Gastroesophageal sphincter (tissue), 4 donors: ENCODE measurements around the gene IGFL2. TPM values are rescaled to one million over a fixed set of nuclear protein-coding genes. Genes with fewer than 3 reads are reported as not detected.
"Not testable (repeated sequence)": the region's sequence is repeated elsewhere in the genome, so short reads cannot be mapped to it uniquely, and the experiment has no call there.

Experiments used
- ATAC-seq: fragments of 150-250 bp; one replicate; pipeline ENCODE4 v1.9.1; 2016; ENCODE audit warnings: mild to moderate bottlenecking, moderate library complexity
- H3K27ac ChIP-seq, 4 donors: fragments of 200-600 bp; sonication (generic) in 3 of 4; 1 replicate in 3 of 4; 2 replicates in 1 of 4; pipeline ENCODE4 v1.5.1; 2016 to 2019
- H3K27me3 ChIP-seq: fragments of 200-600 bp; sonication (generic); one replicate; pipeline ENCODE4 v1.5.1; 2019
- H3K36me3 ChIP-seq, 2 donors: fragments of 200-600 bp; sonication (generic); one replicate each; pipeline ENCODE4 v1.5.1; 2019; ENCODE audit warnings: control low read depth in 1 of 2
- H3K4me1 ChIP-seq, 3 donors: fragments of 200-600 bp; sonication (generic); 1 replicate in 2 of 3; 2 replicates in 1 of 3; pipeline ENCODE4 v1.5.1; 2016 to 2019; ENCODE audit warnings: control low read depth in 2 of 3
- H3K4me3 ChIP-seq, 2 donors: fragments of 200-600 bp; sonication (generic); one replicate each; pipeline ENCODE4 v1.5.1; 2019; ENCODE audit warnings: mild to moderate bottlenecking in 1 of 2, moderate library complexity in 1 of 2
- H3K9me3 ChIP-seq, 3 donors: fragments of 200-600 bp; sonication (generic); one replicate each; pipeline ENCODE4 v1.5.1; 2017 to 2019; ENCODE audit warnings: control low read depth in 2 of 3
- EP300 ChIP-seq: sonication (generic); formaldehyde crosslinking; IDR thresholded peaks from one replicate; pipeline ENCODE4 v1.6.1; 2017; ENCODE audit warnings: antibody characterized with exemption, mild to moderate bottlenecking
- POLR2A ChIP-seq, 2 donors: fragments of 450-650 bp; IDR thresholded peaks; one replicate each; pipeline ENCODE4 v1.6.1; 2017; ENCODE audit warnings: antibody characterized with exemption in 2 of 2, mild to moderate bottlenecking in 2 of 2, moderate library complexity in 1 of 2
- POLR2AphosphoS5 ChIP-seq: sonication (generic); formaldehyde crosslinking; IDR thresholded peaks from one replicate; pipeline ENCODE4 v1.6.1; 2017; ENCODE audit warnings: antibody characterized with exemption
- WGBS, 2 donors: methylation state at CpG; one replicate each; pipeline ENCODE4 v1.1.5; 2018; ENCODE audit warnings: low coverage in 1 of 2; 5-methylcytosine and 5-hydroxymethylcytosine counted together
- total RNA-seq, 4 donors: library from RNA; depleted of rRNA; stranded (reverse); fragments of >200 nt; gene quantifications; one replicate each; pipeline ENCODE4 v1.1.0, GENCODE V29; 2016
- TF ChIP-seq, protein P1 (sequence below), 4 experiments: fragments of 200-600 bp in 2 of 4; fragments of 450-650 bp in 2 of 4; sonication (generic) in 1 of 4; IDR thresholded peaks; one replicate each; pipeline ENCODE4 v1.5.1; 2017 to 2019; ENCODE audit warnings: antibody characterized with exemption in 4 of 4, mild to moderate bottlenecking in 2 of 4, moderate library complexity in 2 of 4

The IGFL2 gene
- total RNA-seq: not detected

DNA sequence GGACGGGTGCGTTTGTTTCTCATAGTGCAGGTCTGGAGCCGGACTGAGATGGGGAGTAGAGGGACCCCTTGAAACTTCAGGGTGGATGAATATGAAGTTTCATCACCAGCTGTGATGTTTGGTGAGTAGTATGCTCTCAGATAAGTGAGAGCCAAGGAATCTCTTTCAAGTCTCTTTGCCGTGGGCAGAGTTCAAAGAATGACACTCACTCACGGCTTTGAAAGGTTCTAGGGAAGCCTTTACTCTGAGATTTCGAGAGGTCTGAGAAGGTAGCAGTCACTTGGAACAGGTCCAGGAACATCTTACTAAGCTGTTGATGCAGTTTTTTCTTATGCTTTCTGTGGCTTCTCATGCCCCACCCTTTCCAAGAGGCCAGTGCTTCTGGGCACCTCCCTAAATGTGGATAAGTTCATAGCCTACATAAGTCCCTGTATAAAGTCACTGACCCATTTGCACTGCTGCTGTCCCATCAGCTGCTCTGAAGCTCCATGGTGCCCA, at the start of gene IGFL2:
Gene IGFL2 (plus strand): TSS at position 448 of the 498 bp plus-strand sequence. CDS start 41 bp downstream, at position 489.
- Histone ChIP-seq H3K9me3 (no peaks in the 10 kb centered on the region), H3K27me3 (peaks cover 40% of the 10 kb centered on the region), H3K27ac (no peak within 1 kb of the TSS), H3K36me3 (no peaks in the 10 kb centered on the region), H3K4me3 (no peak within 1 kb of the TSS), H3K4me1 (no peaks in the 10 kb centered on the region)
- ATAC-seq: no peak
- 23 to 44% methylated on average over 3 to 5 of the region's 6 CpGs for WGBS, 2 donors
- TF ChIP-seq, protein P1, sequence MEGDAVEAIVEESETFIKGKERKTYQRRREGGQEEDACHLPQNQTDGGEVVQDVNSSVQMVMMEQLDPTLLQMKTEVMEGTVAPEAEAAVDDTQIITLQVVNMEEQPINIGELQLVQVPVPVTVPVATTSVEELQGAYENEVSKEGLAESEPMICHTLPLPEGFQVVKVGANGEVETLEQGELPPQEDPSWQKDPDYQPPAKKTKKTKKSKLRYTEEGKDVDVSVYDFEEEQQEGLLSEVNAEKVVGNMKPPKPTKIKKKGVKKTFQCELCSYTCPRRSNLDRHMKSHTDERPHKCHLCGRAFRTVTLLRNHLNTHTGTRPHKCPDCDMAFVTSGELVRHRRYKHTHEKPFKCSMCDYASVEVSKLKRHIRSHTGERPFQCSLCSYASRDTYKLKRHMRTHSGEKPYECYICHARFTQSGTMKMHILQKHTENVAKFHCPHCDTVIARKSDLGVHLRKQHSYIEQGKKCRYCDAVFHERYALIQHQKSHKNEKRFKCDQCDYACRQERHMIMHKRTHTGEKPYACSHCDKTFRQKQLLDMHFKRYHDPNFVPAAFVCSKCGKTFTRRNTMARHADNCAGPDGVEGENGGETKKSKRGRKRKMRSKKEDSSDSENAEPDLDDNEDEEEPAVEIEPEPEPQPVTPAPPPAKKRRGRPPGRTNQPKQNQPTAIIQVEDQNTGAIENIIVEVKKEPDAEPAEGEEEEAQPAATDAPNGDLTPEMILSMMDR (IDR thresholded peaks at IDR 0.05): no peak
- TF ChIP-seq POLR2A (IDR thresholded peaks at IDR 0.05): no peak
- TF ChIP-seq POLR2AphosphoS5: no peak
- TF ChIP-seq EP300: no peak

DNA sequence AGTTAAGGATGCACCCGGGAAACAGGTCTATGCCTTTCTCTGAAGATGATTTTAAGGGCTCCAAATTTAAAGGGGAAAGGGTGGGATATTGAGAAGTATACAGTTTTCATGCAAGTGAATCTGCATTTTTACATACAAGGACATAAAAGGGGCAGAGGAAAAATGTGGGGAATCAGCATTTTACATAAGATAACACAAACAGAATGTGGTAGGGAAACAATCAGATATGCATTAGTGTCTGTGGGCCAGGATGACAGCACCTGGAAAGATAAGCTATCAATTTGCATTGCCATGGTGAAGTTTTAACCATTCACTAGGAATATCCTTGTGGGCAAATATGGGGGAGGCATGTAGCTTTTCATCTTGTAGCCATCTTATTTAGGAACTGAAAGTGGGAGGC, 47.7 kb upstream of the IGFL2 start:
- H3K27ac ChIP-seq: no peak overlapping the region
- ATAC-seq: no peak
- 50% methylated on average over 1 of the region's 1 CpG; no CpG with 5 or more reads in 1 of the 2 donors for WGBS, 2 donors
- H3K4me1 ChIP-seq: no peaks in the 10 kb centered on the region
- H3K27me3 ChIP-seq: peaks cover 50% of the 10 kb centered on the region
- H3K36me3 ChIP-seq: no peaks in the 10 kb centered on the region
- TF ChIP-seq POLR2A (IDR thresholded peaks at IDR 0.05): no peak
- TF ChIP-seq EP300: no peak
- no peak for TF ChIP-seq POLR2AphosphoS5
- TF ChIP-seq, protein P1 (IDR thresholded peaks at IDR 0.05): no peak
- no peak overlapping the region for H3K4me3 ChIP-seq
- peaks cover 0 to 37% (median 0%) of the 10 kb centered on the region in 3 donors for H3K9me3 ChIP-seq

GRCh38 chr19:46101293-46101692, 46.7 kb upstream of the IGFL2 start:
- Histone ChIP-seq H3K27ac (no peak overlapping the region), H3K4me3 (no peak overlapping the region), H3K27me3 (peaks cover 55% of the 10 kb centered on the region), H3K36me3 (no peaks in the 10 kb centered on the region), H3K4me1 (no peaks in the 10 kb centered on the region), H3K9me3 (peaks cover 0 to 44% (median 0%) of the 10 kb centered on the region in 3 donors)
- WGBS, 2 donors: no CpG with 5 or more reads among the region's 6 CpGs
- no peak for ATAC-seq
- TF ChIP-seq POLR2A (IDR thresholded peaks at IDR 0.05): no peak
- TF ChIP-seq POLR2AphosphoS5: no peak
- TF ChIP-seq, protein P1 (IDR thresholded peaks at IDR 0.05): no peak
- TF ChIP-seq EP300: no peak

DNA sequence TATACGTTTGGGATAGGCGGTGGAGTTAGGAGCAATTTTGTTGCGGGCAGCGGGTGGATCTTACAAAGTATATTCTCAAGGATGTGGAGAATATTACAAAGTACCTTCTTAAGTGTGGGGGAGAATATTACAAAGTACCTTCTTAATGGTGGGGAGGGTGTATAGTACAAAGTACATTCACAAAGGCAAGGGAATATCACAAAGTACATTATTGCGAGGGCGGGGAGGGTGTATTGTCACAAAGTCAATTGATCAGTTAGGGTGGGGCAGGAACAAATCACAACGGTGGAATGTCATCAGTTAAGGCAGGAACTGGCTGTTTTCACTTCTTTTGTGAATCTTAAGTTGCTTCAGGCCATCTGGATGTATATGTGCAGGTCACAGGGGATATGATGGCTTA, 45.7 kb upstream of the IGFL2 start:
- not testable (repeated sequence) for ATAC-seq, H3K36me3 ChIP-seq, H3K4me1 ChIP-seq, H3K4me3 ChIP-seq, H3K27ac ChIP-seq
- Histone ChIP-seq H3K27me3 (peaks cover 48% of the 10 kb centered on the region), H3K9me3 (peaks cover 0 to 36% (median 0%) of the 10 kb centered on the region in 3 donors)
- 80 to 82% methylated on average over 6 to 7 of the region's 7 CpGs for WGBS, 2 donors

GRCh38 chr19:46107371-46107770, 40.7 kb upstream of the IGFL2 start:
- no peaks in the 10 kb centered on the region for H3K4me1 ChIP-seq
- 76 to 93% methylated on average over 4 to 5 of the region's 6 CpGs for WGBS, 2 donors
- no peak for ATAC-seq
- H3K27me3 ChIP-seq: peaks cover 51% of the 10 kb centered on the region
- H3K27ac ChIP-seq: no peak overlapping the region
- TF ChIP-seq POLR2AphosphoS5: no peak
- TF ChIP-seq EP300: no peak
- no peak for TF ChIP-seq POLR2A (IDR thresholded peaks at IDR 0.05)
- TF ChIP-seq, protein P1 (IDR thresholded peaks at IDR 0.05): no peak
- H3K9me3 ChIP-seq: peaks cover 0 to 18% (median 0%) of the 10 kb centered on the region in 3 donors
- H3K4me3 ChIP-seq: no peak overlapping the region
- H3K36me3 ChIP-seq: no peaks in the 10 kb centered on the region
